Activated CD4-positive, alpha-beta memory T cell treated with anti-CD3 and anti-CD28 coated beads for 36 hours (primary cell): ENCODE data around the gene DDAH1. TPM values are rescaled to one million over a fixed set of nuclear protein-coding genes. Genes with fewer than 3 reads are reported as not detected.
"Not testable (repeated sequence)": the region's sequence is repeated elsewhere in the genome, so short reads cannot be mapped to it uniquely, and the experiment has no call there.

Experiments used
- CTCF ChIA-PET: fragments of 350-600 bp; sonication (Branson Sonifier 250); formaldehyde crosslinking; loops from one replicate; lab custom pipeline; 2021; ENCODE audit warnings: antibody characterized with exemption, inconsistent platforms; lab: Charles Lee
- POLR2A ChIA-PET: fragments of 350-600 bp; sonication (Branson Sonifier 250); formaldehyde crosslinking; loops from one replicate; lab custom pipeline; 2021; ENCODE audit warnings: antibody characterized with exemption; lab: Charles Lee
- DNase-seq: peaks from one replicate; pipeline ENCODE4 v3.0.0-alpha.2; 2020
- H3K27ac Mint-ChIP-seq: one replicate; pipeline ENCODE4 v1.8.0; 2021; ENCODE audit warnings: mixed read lengths
- H3K27me3 Mint-ChIP-seq: one replicate; pipeline ENCODE4 v1.8.0; 2021; ENCODE audit warnings: mixed read lengths
- H3K36me3 Mint-ChIP-seq: one replicate; pipeline ENCODE4 v1.8.0; 2021; ENCODE audit warnings: mixed read lengths
- H3K4me1 Mint-ChIP-seq: one replicate; pipeline ENCODE4 v1.8.0; 2021; ENCODE audit warnings: low read depth, mixed read lengths
- H3K4me3 Mint-ChIP-seq: one replicate; pipeline ENCODE4 v1.8.0; 2021; ENCODE audit warnings: mild to moderate bottlenecking, mixed read lengths
- H3K9me3 Mint-ChIP-seq: one replicate; pipeline ENCODE4 v1.8.0; 2021; ENCODE audit warnings: mixed read lengths
- intact Hi-C: fragments of 100-400 bp; cut with micrococcal nuclease; formaldehyde crosslinking; loops from one replicate; pipeline ENCODE4 v1.15.1; 2023
- total RNA-seq, 2 experiments: library from RNA; stranded (reverse); gene quantifications; one replicate each; pipeline ENCODE4 v1.2.3, GENCODE V29; 2021

Gene DDAH1
- not detected for total RNA-seq

DNA sequence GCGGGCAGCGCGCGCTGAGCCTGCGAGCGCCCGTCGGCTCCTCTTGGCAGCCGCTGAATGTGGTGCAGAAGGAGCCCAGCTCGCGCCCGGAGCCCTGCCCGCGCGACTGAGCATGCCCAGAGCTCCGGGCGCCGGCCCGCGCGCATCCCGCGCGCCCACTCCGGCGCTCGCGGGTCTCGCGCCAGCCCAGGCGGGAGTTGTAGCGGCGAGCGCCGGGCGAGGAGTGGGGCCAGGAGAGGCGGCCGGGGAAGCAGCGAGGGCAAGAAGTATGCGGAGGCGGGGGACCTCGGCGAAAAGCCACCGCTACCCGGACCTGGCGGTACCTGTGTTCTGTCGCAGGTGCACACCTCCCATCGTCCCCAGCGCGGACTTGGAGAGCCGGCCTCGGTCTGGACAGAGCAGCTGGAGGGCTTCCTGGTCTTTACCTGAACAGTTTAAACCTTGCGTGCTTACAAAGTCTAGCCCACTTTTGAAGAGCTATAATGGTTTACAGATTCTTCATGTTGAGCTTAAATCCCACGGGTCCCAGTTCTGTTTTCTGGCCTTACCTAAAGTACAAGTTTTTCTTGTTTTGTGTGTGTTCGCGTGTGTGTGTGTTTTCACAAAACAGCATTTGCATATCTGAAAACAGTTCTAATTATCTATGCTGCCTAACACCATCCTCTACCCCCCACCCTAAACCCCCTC is at the start of gene DDAH1:
Gene DDAH1 (minus strand): TSS at position 61 of the 687 bp plus-strand sequence. CDS start 114 bp downstream, outside the sequence.
- CTCF ChIA-PET, result interaction anchor here (0.9 to 1.2 kb wide), 2 partner anchors 116 to 520 kb away, joined by 3 read pairs; partner anchors contain the start of gene CCN1
- no peaks in the 10 kb centered on the region for H3K9me3 Mint-ChIP-seq
- peaks cover 4% of the 10 kb centered on the region for H3K4me1 Mint-ChIP-seq
- no peaks in the 10 kb centered on the region for H3K36me3 Mint-ChIP-seq
- peaks cover 40% of the 10 kb centered on the region for H3K27me3 Mint-ChIP-seq
- H3K27ac Mint-ChIP-seq, result no peak within 1 kb of the TSS
- POLR2A ChIA-PET, result no interaction called here
- intact Hi-C loops, result loop anchor here (10.0 kb wide), 1 partner anchor 150 kb away; no protein-coding TSS in a partner anchor
- peak within 1 kb of the TSS; percentile 10 for H3K4me3 Mint-ChIP-seq
- DNase-seq, result peak; percentile 11

DNA sequence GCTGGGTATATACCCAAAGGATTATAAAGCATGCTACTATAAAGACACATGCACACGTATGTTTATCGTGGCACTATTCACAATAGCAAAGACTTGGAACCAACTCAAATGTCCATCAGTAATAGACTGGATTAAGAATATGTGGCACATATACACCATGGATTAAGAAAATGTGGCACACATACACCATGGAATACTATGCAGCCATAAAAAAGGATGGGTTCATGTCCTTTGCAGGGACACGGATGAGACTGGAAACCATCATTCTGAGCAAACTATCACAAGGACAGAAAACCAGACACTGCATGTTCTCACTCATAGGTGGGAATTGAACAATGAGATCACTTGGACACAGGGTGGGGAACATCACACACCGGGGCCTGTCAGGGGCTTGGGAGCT is 49.0 kb upstream of the DDAH1 start:
- H3K27me3 Mint-ChIP-seq, CTCF ChIA-PET, POLR2A ChIA-PET, H3K4me3 Mint-ChIP-seq, H3K4me1 Mint-ChIP-seq, H3K9me3 Mint-ChIP-seq, DNase-seq, H3K36me3 Mint-ChIP-seq, H3K27ac Mint-ChIP-seq, intact Hi-C loops: not testable (repeated sequence)

DNA sequence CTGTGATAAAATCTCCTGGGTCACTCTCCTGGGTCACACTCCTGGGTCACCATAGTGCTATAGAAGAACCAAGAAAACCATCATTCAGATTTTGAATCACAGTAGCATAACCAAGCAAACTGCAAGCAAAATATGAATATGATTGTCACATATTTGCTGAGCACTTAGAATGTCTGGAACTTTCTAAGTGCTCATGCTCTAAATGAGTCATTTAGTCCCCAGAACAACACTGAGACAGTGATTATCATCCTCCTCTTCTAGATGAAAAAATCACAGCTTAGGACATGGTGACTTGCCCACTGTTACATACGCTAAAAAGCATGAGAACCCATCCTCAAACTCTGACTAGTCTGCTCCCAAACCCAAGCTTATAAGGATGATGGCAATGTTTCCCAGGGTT is 39.5 kb upstream of the DDAH1 start:
- peaks cover 7% of the 10 kb centered on the region for H3K9me3 Mint-ChIP-seq
- no peaks in the 10 kb centered on the region for H3K36me3 Mint-ChIP-seq
- peaks cover 13% of the 10 kb centered on the region for H3K27me3 Mint-ChIP-seq
- intact Hi-C loops, result no loop called here
- ChIA-PET CTCF (no interaction called here), POLR2A (no interaction called here)
- no peaks in the 10 kb centered on the region for H3K4me1 Mint-ChIP-seq
- no peak overlapping the region for H3K4me3 Mint-ChIP-seq
- H3K27ac Mint-ChIP-seq, result no peak overlapping the region
- no peak for DNase-seq

DNA sequence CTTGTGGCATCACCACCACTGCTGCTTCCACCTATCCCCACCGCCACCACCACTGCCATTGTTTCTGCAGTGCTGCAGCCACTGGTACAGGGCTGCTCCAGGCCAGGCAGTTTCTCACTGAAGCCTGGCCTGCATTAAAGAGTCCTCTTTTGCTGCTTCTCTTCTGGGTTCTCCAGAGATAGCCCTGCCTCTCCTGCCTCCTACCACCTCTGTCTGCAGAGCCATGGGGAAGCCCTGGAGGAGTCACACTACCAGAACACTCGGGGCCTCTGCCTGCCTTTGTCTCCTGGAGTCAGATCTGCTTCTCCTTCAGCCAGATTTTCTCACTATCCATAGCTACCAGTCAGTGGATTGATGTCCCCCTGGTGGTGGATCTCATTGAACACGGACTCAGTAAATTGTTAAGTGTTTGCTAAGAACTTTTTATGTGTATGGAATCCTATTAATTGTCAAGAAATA is 37.7 kb upstream of the DDAH1 start:
- DNase-seq, result no peak
- intact Hi-C loops, result no loop called here
- Mint-ChIP-seq H3K27ac (no peak overlapping the region), H3K36me3 (no peaks in the 10 kb centered on the region), H3K4me1 (no peaks in the 10 kb centered on the region), H3K4me3 (no peak overlapping the region), H3K9me3 (peaks cover 7% of the 10 kb centered on the region), H3K27me3 (peaks cover 13% of the 10 kb centered on the region)
- POLR2A ChIA-PET, result no interaction called here
- CTCF ChIA-PET, result no interaction called here

DNA sequence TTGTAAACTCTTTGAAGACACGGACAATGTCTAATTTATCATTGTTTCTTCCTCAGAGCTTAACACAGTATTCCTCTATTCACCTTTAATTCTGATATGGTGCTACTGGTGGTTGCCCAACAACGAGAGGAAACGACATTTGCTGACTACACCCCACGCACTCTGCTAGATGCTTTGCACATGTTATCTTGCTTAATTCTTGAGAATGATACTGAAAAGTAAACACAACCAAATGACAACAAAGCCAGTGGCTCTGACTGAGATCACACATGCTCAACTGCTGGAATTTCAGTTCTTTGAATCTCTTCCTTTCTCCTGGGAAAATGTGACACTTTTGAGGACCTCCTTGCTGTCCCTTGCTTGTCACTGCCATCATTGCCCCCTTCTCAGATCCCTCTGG is 37.2 kb upstream of the DDAH1 start:
- Mint-ChIP-seq H3K27ac (no peak overlapping the region), H3K9me3 (peaks cover 7% of the 10 kb centered on the region), H3K4me3 (no peak overlapping the region), H3K27me3 (peaks cover 13% of the 10 kb centered on the region), H3K4me1 (no peaks in the 10 kb centered on the region), H3K36me3 (no peaks in the 10 kb centered on the region)
- no peak for DNase-seq
- POLR2A ChIA-PET, result no interaction called here
- intact Hi-C loops, result no loop called here
- CTCF ChIA-PET, result no interaction called here

DNA sequence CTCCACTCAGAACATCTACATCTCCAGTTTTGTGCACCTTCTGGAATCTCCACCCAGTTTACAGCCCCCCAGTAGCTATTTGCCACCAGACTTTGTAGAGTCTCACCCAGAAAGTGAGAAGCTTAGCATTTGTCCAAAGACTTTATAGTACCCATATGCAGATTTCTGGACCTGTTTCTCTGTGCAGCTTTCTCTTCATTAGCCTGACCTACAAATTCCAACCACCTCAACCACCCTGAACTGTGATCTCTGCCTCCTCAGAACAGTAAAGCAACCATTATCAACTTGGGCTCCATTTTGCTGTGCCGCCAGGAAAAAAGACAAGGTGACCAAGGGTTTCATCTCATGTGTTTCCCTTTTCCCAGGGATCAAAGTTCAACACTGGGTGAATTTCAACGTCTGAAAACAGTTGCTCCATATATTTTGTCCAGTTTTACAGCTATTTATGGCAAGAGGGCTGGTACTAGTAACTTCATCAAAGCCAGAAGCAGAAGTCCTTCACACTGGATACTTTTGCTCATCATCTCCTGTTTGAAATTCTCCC is 36.5 kb upstream of the DDAH1 start:
- CTCF ChIA-PET, result no interaction called here

DNA sequence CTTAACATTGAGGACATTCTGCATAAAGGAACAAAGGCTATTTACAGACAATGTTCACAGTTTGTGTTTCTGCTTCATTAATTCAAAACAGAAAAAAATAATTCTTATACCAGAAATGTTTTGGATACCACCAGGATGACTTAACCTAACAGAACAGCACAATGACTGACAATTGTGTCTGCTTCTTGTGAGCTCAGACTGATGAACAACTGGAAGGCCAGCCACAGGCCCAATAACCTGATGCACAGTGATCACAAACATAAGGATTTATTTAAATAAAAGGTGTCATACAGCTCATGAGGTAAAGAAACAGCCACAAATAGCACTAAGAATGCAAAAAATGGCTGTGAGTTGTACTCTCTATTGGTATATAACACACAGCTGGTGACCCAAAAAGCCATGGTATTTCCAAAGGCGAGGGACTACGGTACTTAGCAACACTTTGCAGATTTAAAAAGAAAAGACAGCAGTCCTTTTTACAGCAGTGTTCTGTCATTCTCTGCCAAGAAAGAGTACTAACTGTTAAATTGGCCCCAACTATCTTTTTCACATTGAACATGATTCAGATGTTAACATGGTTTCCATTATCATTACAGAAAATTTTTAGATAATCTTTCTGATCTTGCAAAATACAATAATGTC is 32.1 kb upstream of the DDAH1 start:
- CTCF ChIA-PET, result interaction anchor here (1.3 kb wide), 1 partner anchor 188 kb away, joined by 3 read pairs; no protein-coding TSS in a partner anchor
- peaks cover 5% of the 10 kb centered on the region for H3K27me3 Mint-ChIP-seq
- intact Hi-C loops, result no loop called here
- H3K4me3 Mint-ChIP-seq, result no peak overlapping the region
- POLR2A ChIA-PET, result interaction anchor here (0.6 kb wide), 1 partner anchor 281 kb away, joined by 3 read pairs; no protein-coding TSS in a partner anchor
- DNase-seq, result no peak
- no peaks in the 10 kb centered on the region for H3K36me3 Mint-ChIP-seq
- peaks cover 7% of the 10 kb centered on the region for H3K9me3 Mint-ChIP-seq
- H3K4me1 Mint-ChIP-seq, result no peaks in the 10 kb centered on the region
- H3K27ac Mint-ChIP-seq, result no peak overlapping the region

More for the DNA sequence above, 36.5 kb upstream of the DDAH1 start:
- intact Hi-C loops, result no loop called here
- Mint-ChIP-seq H3K4me1 (no peaks in the 10 kb centered on the region), H3K27ac (no peak overlapping the region), H3K4me3 (no peak overlapping the region), H3K27me3 (peaks cover 12% of the 10 kb centered on the region), H3K36me3 (no peaks in the 10 kb centered on the region), H3K9me3 (peaks cover 7% of the 10 kb centered on the region)
- DNase-seq, result no peak
- POLR2A ChIA-PET, result no interaction called here

DNA sequence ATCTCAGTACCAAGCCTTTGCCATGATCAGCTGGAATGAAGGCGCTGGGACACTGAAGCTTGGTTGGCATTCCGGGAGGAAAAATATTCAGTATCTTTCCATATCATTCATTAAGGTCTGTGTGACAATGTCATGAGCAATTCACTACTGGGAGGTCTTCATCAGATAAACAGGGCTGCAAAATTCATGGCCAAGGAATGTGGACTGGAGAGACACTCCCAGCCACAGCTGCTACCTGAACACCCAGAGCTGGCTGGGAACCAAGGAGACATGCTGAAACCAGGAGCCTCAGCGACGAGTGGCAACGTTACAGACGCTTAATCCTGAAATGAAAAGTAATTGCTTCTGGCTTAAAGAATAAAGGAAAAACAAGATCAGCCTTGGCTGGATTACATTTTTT is 30.6 kb upstream of the DDAH1 start:
- H3K4me1 Mint-ChIP-seq, result no peaks in the 10 kb centered on the region
- H3K27me3 Mint-ChIP-seq, result peaks cover 3% of the 10 kb centered on the region
- peaks cover 2% of the 10 kb centered on the region for H3K9me3 Mint-ChIP-seq
- intact Hi-C loops, result no loop called here
- no peak for DNase-seq
- H3K36me3 Mint-ChIP-seq, result no peaks in the 10 kb centered on the region
- no peak overlapping the region for H3K4me3 Mint-ChIP-seq
- ChIA-PET POLR2A (no interaction called here), CTCF (interaction anchor here (1.3 kb wide), 1 partner anchor 187 kb away, joined by 3 read pairs; no protein-coding TSS in a partner anchor)
- no peak overlapping the region for H3K27ac Mint-ChIP-seq

DNA sequence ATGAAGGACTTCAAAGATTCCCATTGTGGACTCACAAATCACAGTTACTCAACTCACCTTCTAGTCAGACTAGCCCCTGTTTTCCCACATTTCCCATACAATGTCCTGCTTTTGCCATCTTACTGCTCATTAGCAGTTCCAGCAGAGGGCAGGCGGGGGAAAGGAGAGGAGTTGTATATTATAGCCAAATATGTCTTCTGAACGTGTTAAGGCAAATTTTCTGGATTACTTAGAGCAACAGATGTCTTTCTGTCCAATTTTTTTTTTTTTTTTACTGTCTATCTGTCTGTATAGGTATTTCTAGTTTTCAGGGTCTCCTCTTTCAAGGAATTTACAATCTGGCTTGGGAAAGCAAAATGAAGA is 29.9 kb upstream of the DDAH1 start:
- no peaks in the 10 kb centered on the region for H3K36me3 Mint-ChIP-seq
- no peaks in the 10 kb centered on the region for H3K9me3 Mint-ChIP-seq
- no peaks in the 10 kb centered on the region for H3K4me1 Mint-ChIP-seq
- POLR2A ChIA-PET, result no interaction called here
- peaks cover 3% of the 10 kb centered on the region for H3K27me3 Mint-ChIP-seq
- CTCF ChIA-PET, result no interaction called here
- intact Hi-C loops, result no loop called here
- DNase-seq, result no peak
- H3K27ac Mint-ChIP-seq, result no peak overlapping the region
- H3K4me3 Mint-ChIP-seq, result no peak overlapping the region

DNA sequence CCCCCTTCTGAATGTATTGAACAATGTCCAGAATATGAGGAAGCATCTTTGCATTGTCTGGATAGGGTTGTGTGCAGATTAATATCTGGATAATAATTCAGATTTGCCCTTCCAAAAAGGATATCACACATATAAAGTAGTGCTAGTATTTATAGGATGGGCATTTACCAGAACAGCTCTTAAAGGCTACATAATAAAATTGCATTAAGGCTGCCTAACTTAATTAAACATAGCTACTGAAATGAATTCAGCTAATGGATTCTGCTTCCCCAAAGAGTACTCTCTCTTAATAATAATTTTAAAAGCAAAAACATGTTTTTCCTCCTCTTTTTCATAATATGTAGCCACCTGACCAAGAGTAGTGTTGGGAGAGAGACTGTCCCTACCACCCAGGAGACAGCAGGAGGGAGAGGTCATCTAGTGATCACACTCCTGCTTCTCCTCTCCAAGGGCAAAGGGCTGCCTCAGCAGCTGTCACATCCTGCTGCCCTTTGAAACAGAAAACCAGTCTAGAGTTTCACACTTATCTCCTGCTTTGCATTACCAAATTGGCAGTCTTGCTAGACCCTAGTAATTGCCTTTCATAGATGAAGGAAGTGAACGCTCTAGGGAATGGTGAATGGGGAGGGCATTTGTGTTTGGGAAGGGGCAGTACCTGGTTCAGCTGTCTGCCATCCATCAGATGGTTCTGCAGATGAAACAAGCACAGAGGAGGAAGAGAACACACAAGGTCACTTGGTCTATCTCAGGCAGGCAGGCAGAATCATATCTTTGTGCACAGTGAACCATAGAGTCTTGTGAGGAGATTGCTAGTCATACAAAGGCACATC is 29.3 kb upstream of the DDAH1 start:
- H3K27ac Mint-ChIP-seq, result no peak overlapping the region
- H3K4me3 Mint-ChIP-seq, result no peak overlapping the region
- no peak for DNase-seq
- intact Hi-C loops, result no loop called here
- H3K27me3 Mint-ChIP-seq, result peaks cover 3% of the 10 kb centered on the region
- POLR2A ChIA-PET, result no interaction called here
- no peaks in the 10 kb centered on the region for H3K4me1 Mint-ChIP-seq
- CTCF ChIA-PET, result no interaction called here
- H3K36me3 Mint-ChIP-seq, result no peaks in the 10 kb centered on the region
- no peaks in the 10 kb centered on the region for H3K9me3 Mint-ChIP-seq

DNA sequence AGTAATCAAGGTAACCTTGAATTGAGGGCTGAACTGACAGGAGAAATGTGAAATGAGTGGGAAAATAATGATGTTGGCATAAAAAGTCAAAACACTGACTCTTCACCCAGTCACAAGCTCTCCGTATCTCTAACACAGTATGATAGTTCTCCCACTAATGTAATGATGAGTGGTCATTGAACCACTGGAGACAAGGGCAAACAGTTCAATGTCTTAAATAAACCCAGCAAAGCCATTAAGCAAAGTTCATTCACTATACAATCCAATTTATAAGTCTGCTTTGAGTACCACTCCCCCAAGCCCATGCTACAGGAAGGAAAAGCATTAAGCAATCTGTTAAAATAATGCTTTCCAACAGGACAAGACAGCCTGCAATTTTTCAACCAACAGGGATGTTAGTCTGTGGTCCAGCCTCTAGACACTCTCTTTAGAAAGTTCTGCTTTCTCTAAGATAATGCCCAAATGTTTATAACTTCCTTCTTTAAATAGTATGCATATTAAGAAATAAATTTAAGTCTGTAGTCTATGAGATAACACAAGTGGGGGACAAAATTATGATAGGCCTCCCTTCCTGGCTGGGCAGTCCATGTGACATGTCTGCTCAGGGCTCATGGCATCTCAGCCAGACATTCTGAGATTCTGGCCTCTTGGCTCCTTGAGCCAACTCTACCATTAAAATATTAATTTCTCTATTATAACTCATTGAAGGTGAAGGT is 25.5 kb upstream of the DDAH1 start:
- ChIA-PET POLR2A (no interaction called here), CTCF (no interaction called here)
- intact Hi-C loops, result no loop called here
- Mint-ChIP-seq H3K27me3 (peaks cover 5% of the 10 kb centered on the region), H3K36me3 (no peaks in the 10 kb centered on the region), H3K4me3 (no peak overlapping the region), H3K9me3 (no peaks in the 10 kb centered on the region), H3K27ac (no peak overlapping the region), H3K4me1 (no peaks in the 10 kb centered on the region)
- no peak for DNase-seq
